Measurements from ENCODE around the gene AGGF1. TPM values are rescaled to one million over a fixed set of nuclear protein-coding genes. Genes with fewer than 3 reads are reported as not detected.

Gene AGGF1
- total RNA-seq, 1 donor: 25.7 TPM

DNA sequence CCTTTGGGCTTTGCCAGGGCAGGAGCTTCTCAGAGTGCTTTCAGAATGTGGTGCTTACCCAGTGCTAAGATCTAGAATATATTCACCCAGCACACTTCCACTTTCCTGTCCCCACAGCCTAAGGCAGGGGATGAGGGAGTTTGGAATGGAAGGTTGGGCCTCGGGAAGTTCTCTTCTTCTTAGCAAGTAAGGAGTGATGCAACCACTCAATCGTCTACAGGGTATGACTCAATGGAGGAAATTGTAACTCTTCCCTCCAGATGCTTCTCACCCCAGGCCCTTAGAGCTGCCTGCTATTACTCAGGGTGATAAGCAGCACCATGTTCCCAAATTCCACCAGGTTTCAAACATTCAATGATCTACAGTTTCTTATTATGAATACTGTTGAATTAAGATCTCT is 30.8 kb upstream of the AGGF1 start:
- Histone ChIP-seq H3K4me3 (ENCODE audit: insufficient read depth, low read length) (no peak overlapping the region), H3K36me3 (ENCODE audit: insufficient read depth, low read length) (no peaks in the 10 kb centered on the region), H2AFZ (ENCODE audit: low read length) (no peak overlapping the region), H3K4me1 (ENCODE audit: insufficient read depth, low read length) (no peaks in the 10 kb centered on the region), H3K4me2 (ENCODE audit: insufficient read depth, low read length) (no peak overlapping the region), H3K27ac (ENCODE audit: low read depth, low read length) (no peak overlapping the region), H4K20me1 (ENCODE audit: insufficient read depth, low read length) (no peaks in the 10 kb centered on the region), H3K79me2 (ENCODE audit: insufficient read depth, low read length) (no peaks in the 10 kb centered on the region), H3K9me3 (ENCODE audit: low read depth, low read length) (no peaks in the 10 kb centered on the region), H3K27me3 (ENCODE audit: insufficient read depth, low read length) (peaks cover 24% of the 10 kb centered on the region)
- peak; percentile 81 for DNase-seq (ENCODE audit: insufficient read length, low spot score, missing footprints)
- TF ChIP-seq, protein P1, sequence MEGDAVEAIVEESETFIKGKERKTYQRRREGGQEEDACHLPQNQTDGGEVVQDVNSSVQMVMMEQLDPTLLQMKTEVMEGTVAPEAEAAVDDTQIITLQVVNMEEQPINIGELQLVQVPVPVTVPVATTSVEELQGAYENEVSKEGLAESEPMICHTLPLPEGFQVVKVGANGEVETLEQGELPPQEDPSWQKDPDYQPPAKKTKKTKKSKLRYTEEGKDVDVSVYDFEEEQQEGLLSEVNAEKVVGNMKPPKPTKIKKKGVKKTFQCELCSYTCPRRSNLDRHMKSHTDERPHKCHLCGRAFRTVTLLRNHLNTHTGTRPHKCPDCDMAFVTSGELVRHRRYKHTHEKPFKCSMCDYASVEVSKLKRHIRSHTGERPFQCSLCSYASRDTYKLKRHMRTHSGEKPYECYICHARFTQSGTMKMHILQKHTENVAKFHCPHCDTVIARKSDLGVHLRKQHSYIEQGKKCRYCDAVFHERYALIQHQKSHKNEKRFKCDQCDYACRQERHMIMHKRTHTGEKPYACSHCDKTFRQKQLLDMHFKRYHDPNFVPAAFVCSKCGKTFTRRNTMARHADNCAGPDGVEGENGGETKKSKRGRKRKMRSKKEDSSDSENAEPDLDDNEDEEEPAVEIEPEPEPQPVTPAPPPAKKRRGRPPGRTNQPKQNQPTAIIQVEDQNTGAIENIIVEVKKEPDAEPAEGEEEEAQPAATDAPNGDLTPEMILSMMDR (IDR thresholded peaks at IDR 0.05; ENCODE audit: extremely low read depth, low read depth, low read length): no peak

- Histone ChIP-seq H3K79me2 (ENCODE audit: insufficient read depth, low read length) (no peaks in the 10 kb centered on the region), H4K20me1 (ENCODE audit: insufficient read depth, low read length) (no peaks in the 10 kb centered on the region), H3K4me1 (ENCODE audit: insufficient read depth, low read length) (no peaks in the 10 kb centered on the region), H3K4me3 (ENCODE audit: insufficient read depth, low read length) (no peak overlapping the region), H3K9me3 (ENCODE audit: low read depth, low read length) (no peaks in the 10 kb centered on the region), H2AFZ (ENCODE audit: low read length) (no peak overlapping the region), H3K36me3 (ENCODE audit: insufficient read depth, low read length) (no peaks in the 10 kb centered on the region), H3K4me2 (ENCODE audit: insufficient read depth, low read length) (no peak overlapping the region), H3K27me3 (ENCODE audit: insufficient read depth, low read length) (peaks cover 40% of the 10 kb centered on the region), H3K27ac (ENCODE audit: low read depth, low read length) (no peak overlapping the region)
- TF ChIP-seq, protein P1 (IDR thresholded peaks at IDR 0.05; ENCODE audit: extremely low read depth, low read depth, low read length): no peak
- DNase-seq (ENCODE audit: insufficient read length, low spot score, missing footprints): no peak
Observed at GRCh38 chr5:77003246-77003645, 27.0 kb upstream of the AGGF1 start.

- DNase-seq (ENCODE audit: insufficient read length, low spot score, missing footprints): no peak
- Histone ChIP-seq H3K27me3 (ENCODE audit: insufficient read depth, low read length) (peaks cover 51% of the 10 kb centered on the region), H3K79me2 (ENCODE audit: insufficient read depth, low read length) (no peaks in the 10 kb centered on the region), H3K4me2 (ENCODE audit: insufficient read depth, low read length) (no peak overlapping the region), H3K27ac (ENCODE audit: low read depth, low read length) (no peak overlapping the region), H3K9me3 (ENCODE audit: low read depth, low read length) (no peaks in the 10 kb centered on the region), H3K4me1 (ENCODE audit: insufficient read depth, low read length) (no peaks in the 10 kb centered on the region), H2AFZ (ENCODE audit: low read length) (no peak overlapping the region), H4K20me1 (ENCODE audit: insufficient read depth, low read length) (no peaks in the 10 kb centered on the region), H3K36me3 (ENCODE audit: insufficient read depth, low read length) (no peaks in the 10 kb centered on the region), H3K4me3 (ENCODE audit: insufficient read depth, low read length) (no peak overlapping the region)
- TF ChIP-seq, protein P1 (IDR thresholded peaks at IDR 0.05; ENCODE audit: extremely low read depth, low read depth, low read length): no peak
Observed at GRCh38 chr5:77006124-77006523, 24.1 kb upstream of the AGGF1 start.

- H3K9me3 ChIP-seq (ENCODE audit: low read depth, low read length): no peaks in the 10 kb centered on the region
Observed at GRCh38 chr5:77008413-77008812, 21.8 kb upstream of the AGGF1 start.

More at GRCh38 chr5:77008413-77008812, 21.8 kb upstream of the AGGF1 start:
- Histone ChIP-seq H3K79me2 (ENCODE audit: insufficient read depth, low read length) (no peaks in the 10 kb centered on the region), H3K4me1 (ENCODE audit: insufficient read depth, low read length) (no peaks in the 10 kb centered on the region), H3K27ac (ENCODE audit: low read depth, low read length) (no peak overlapping the region), H3K4me2 (ENCODE audit: insufficient read depth, low read length) (no peak overlapping the region), H3K36me3 (ENCODE audit: insufficient read depth, low read length) (no peaks in the 10 kb centered on the region), H2AFZ (ENCODE audit: low read length) (no peak overlapping the region), H3K4me3 (ENCODE audit: insufficient read depth, low read length) (no peak overlapping the region), H3K27me3 (ENCODE audit: insufficient read depth, low read length) (peaks cover 36% of the 10 kb centered on the region), H4K20me1 (ENCODE audit: insufficient read depth, low read length) (no peaks in the 10 kb centered on the region)
- no peak for DNase-seq (ENCODE audit: insufficient read length, low spot score, missing footprints)
- TF ChIP-seq, protein P1 (IDR thresholded peaks at IDR 0.05; ENCODE audit: extremely low read depth, low read depth, low read length): no peak
